HuH-7 (cell line): ENCODE measurements around the gene ST6GAL1.
A peak's percentile ranks its signal among the peaks of the same experiment; 100 is the strongest.
"Not testable (repeated sequence)": the region's sequence is repeated elsewhere in the genome, so short reads cannot be mapped to it uniquely, and the experiment has no call there.

Source experiments
- DNase-seq: peaks from one replicate; pipeline ENCODE4 v3.0.0; 2011; ENCODE audit warnings: low spot score

The ST6GAL1 gene, protein sequence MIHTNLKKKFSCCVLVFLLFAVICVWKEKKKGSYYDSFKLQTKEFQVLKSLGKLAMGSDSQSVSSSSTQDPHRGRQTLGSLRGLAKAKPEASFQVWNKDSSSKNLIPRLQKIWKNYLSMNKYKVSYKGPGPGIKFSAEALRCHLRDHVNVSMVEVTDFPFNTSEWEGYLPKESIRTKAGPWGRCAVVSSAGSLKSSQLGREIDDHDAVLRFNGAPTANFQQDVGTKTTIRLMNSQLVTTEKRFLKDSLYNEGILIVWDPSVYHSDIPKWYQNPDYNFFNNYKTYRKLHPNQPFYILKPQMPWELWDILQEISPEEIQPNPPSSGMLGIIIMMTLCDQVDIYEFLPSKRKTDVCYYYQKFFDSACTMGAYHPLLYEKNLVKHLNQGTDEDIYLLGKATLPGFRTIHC

DNA sequence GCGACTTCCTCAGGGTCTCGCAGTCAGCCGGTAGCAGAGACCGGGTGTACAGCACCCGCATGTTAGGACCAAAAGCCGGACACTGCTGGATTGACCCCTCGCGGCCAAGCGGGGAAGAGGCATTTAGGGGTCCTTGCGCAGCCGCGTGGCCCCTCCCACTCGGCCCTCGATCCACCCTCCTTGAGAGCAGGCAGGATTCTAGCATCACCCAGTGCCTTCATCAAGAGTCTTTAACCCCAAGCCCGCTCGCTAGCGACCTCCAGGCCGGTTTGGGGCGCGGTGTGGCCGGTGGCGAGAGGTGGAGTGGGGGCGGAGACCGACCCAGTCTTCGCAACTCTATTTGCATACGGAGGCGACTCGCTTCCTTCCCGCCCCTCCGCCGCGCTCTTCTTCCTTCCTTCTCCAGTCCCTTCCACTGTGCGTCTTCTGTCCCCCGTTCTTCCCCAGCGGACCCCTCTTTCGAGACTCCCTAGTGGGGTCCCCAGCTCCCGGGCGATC, at the start of gene ST6GAL1:
Gene ST6GAL1, plus strand, starts transcription at position 384 of the 498 bp plus-strand sequence. CDS start 112,178 bp downstream, outside the sequence.
- DNase-seq: peak; percentile 50

- no peak for DNase-seq
Observed at GRCh38 chr3:186882150-186882524, 48.2 kb upstream of the ST6GAL1 start.

DNA sequence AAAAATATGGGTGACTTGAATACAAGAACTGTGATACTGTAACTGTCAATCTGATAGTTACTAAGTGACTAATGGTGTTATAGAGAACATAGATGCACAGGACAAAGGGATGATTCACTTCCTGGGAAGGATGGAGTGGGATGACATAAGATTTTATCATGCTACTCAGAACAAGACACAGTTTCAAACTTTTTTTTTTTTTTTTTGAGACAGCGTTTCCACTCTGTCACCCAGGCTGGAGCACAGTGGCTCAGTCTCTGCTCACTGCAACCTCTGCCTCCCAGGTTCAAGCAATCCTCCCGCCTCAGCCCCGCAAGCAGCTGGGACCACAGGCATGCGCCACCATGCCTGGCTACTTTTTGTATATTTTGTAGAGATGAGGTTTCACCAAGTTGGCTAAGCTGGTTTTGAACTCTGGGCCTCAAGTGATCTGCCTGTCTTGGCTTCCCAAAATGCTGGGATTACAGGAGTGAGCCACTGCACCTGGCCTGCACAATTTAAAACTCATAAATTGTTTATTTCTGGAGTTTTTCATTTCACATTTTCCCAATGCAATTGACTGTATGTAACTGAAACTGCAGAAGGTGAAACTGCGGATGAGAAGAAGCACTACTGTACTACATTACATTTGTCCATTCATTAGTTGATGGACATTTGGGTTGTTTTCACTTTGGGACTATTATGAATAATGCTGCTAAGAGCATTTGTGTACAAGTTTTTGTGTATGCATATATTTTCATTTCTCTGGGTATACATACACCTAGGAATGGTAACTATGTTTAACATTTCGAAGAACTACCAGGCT, 47.2 kb upstream of the ST6GAL1 start:
- no peak for DNase-seq

DNA sequence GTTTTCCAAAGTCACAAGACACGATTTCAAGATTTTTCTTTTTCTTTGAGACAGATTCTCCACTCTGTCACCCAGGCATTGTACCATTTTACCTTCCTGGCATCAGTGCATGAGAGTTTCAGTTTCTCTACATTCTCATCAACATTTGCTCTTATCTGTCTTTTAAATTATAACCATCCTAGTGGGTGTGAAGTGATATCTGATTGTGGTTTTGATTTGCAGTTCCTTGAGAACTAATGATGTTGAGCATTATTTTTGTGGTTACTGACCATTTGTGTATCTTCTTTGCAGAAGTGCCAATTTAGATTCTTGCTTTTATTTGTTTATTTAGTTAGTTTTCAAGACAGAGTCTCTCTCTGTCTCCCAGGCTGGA, 46.7 kb upstream of the ST6GAL1 start:
- DNase-seq: no peak

- DNase-seq: not testable (repeated sequence)
Observed at GRCh38 chr3:186884868-186885267, 45.5 kb upstream of the ST6GAL1 start.

GRCh38 chr3:186886202-186886981, 43.9 kb upstream of the ST6GAL1 start:
- no peak for DNase-seq

DNA sequence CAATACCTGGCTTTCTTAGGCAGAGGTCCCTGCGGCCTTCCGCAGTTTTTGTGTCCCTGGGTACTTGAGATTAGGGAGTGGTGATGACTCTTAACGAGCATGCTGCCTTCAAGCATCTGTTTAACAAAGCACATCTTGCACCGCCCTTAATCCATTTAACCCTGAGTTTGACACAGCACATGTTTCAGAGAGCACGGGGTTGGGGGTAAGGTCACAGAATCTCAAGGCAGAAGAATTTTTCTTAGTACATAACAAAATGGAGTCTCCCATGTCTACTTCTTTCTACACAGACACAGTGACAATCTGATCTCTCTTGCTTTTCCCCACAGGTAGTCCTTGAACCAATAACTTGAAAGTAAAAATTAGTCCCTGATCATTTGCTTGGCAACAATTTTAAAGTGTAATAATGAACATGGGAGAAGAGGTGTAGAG, 42.8 kb upstream of the ST6GAL1 start:
- not testable (repeated sequence) for DNase-seq

DNA sequence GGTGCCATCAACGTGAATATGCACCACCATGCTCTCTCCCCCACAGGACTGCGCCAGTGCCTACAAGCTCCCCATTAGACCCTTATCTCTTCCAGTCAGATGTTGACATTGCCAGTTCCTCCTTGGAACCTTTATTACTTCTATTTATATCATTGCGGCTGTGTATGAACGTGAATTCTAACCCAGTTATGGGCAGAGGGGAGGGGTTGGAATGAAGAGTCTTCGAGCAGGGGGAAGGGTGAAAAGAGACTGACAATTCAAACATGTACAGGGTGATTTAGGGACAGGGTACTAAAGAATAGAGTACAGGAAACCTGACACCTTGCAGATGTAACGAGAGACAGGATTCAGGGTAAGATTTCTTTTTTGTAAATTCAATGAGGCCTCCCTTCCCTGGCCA, 41.8 kb upstream of the ST6GAL1 start:
- DNase-seq: no peak

GRCh38 chr3:186889698-186890097, 40.6 kb upstream of the ST6GAL1 start:
- not testable (repeated sequence) for DNase-seq

- DNase-seq: no peak
Observed at GRCh38 chr3:186890911-186891310, 39.4 kb upstream of the ST6GAL1 start.

DNA sequence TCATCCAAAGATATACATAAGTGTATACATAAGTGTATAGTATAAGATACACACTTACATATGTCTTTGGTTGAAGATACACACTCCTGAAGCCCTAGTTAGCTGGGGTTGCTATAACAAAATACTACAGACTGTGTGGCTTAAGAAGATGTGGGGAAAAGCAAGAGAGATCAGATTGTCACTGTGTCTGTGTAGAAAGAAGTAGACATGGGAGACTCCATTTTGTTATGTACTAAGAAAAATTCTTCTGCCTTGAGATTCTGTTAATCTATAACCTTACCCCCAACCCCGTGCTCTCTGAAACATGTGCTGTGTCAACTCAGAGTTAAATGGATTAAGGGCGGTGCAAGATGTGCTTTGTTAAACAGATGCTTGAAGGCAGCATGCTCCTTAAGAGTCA, 37.3 kb upstream of the ST6GAL1 start:
- DNase-seq: not testable (repeated sequence)

DNA sequence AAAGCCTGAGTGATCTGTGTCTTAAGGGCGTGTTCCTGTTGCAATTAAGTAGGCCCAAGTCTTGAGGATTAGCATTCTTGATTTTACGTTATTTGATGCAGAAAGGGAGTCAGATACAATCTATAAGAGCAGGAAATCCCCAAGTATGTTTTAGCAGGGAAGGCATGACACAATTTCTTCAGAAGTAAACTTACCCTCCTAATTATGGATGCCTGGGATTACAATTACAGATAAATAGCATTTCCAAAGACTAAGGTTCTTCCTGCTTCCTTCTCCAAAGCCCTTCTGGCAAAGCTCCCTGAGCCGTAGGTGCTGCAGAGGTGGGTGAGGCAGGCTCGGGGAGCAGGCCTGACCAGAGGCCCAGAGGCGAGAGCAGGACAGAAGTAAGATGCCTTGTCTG, 34.9 kb upstream of the ST6GAL1 start:
- no peak for DNase-seq

DNA sequence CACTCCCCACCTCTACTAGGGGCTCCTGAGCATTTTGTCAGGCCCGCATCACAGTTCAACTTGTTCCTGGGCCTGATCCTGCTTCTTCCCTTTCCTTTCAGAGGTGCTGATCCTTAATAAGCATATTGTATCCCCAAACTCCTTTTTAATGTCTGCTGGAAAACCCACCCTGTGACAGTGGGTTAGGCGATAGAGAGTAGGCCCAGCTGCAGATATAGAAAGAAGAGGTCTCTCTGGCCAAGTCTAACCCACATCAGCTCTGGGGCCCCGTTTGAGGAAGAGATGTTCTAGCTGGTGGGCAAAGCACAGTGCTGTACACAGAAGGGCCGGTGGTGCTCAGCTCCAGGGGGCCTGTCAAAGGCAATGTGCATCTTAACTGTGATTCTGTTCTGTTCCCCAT, 34.3 kb upstream of the ST6GAL1 start:
- no peak for DNase-seq

- DNase-seq: no peak
Observed at GRCh38 chr3:186896875-186897274, 33.5 kb upstream of the ST6GAL1 start.

GRCh38 chr3:186901135-186901734, 29.1 kb upstream of the ST6GAL1 start:
- no peak for DNase-seq

GRCh38 chr3:186902154-186902553, 28.2 kb upstream of the ST6GAL1 start:
- DNase-seq: no peak

GRCh38 chr3:186902713-186903112, 27.6 kb upstream of the ST6GAL1 start:
- DNase-seq: no peak

DNA sequence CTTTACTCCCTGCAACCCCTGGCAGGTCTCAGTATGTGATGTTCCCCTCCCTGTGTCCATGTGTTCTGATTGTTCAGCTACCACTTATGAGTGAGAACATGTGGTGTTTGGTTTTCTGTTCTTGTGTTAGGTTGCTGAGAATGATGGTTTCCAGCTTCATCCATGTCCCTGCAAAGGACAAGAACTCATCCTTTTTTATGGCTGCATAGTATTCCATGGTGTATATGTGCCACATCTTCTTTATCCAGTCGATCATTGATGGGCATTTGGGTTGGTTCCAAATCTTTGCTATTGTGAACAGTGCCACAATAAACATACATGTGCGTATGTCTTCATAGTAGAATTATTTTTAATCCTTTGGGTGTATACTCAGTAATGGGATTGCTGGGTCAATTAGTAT, 26.6 kb upstream of the ST6GAL1 start:
- DNase-seq: not testable (repeated sequence)

- DNase-seq: not testable (repeated sequence)
Observed at GRCh38 chr3:186907075-186907474, 23.3 kb upstream of the ST6GAL1 start.

DNA sequence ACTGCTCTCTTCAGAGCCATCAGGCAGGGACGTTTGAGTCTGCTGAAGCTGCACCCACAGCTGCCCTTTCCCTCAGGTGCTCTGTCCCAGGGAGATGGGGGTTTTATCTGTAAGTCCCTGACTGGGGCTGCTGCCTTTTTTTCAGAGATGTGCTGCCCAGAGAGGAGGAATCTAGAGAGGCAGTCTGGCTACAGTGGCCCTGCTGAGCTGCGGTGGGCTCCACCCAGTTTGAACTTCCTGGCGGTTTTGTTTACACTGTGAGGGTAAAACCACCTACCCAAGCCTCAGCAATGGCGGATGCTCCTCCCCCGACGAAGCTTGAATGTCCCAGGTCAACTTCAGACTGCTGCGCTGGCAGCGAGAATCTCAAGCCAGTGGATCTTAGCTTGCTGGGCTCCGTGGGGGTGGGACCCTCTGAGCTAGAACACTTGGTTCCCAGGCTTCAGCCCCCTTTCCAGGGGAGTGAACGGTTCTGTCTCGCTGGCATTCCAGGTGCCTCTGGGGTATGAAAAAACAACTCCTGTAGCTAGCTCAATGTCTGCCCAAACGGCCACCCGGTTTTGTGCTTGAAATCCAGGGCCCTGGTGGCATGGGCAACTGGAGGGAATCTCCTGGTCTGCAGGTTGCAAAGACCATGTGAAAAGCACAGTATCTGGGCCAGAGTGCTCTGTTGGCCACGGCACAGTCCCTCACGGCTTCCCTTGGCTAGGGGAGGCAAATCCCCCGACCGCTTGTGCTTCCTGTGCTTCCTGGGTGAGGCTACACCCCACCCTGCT, 21.1 kb upstream of the ST6GAL1 start:
- no peak for DNase-seq
